HG03520 (cell line): ENCODE results near the gene SPC24.
"Not testable (repeated sequence)": the region's sequence is repeated elsewhere in the genome, so short reads cannot be mapped to it uniquely, and the experiment has no call there.

Source experiments
- ATAC-seq: cut with Tn5 transposase; IDR thresholded peaks from one replicate; pipeline ENCODE4 v1.9.1; 2021; ENCODE audit warnings: mild to moderate bottlenecking, moderate library complexity; ENCODE audit not compliant: unreplicated experiment

SPC24 gene

GRCh38 chr19:11098327-11098726 is 57.3 kb downstream of the SPC24 start:
- no peak for ATAC-seq

DNA sequence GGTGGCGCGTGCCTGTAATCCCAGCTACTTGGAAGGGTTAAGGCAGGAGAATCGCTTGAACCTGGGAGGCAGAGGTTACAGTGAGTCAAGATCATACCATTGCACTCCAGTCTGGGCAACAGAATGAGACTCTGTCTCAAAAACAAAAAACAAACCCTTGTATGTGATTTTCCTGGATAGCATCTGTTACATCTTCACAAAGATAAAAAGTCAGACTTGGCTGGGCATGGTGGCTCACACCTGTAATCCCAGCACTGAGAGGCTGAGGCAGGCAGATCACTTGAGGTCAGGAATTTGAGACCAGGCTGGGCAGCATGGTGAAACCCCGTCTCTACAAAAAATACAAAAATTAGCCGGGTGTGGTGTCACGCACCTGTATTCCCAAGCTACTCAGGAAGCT is 58.2 kb downstream of the SPC24 start:
- ATAC-seq = not testable (repeated sequence)

GRCh38 chr19:11096210-11096841 is 59.3 kb downstream of the SPC24 start:
- no peak for ATAC-seq
